HepG2 (cell line): ENCODE results near the gene UNC5B.

ENCODE experiments used
- CTCF ChIP-seq: sonication (generic); formaldehyde crosslinking; IDR thresholded peaks from 2 replicates; pipeline ENCODE4 v1.5.0; 2020; ENCODE audit warnings: mild to moderate bottlenecking, missing genetic modification reagents, moderate library complexity
- MAFG ChIP-seq: sonication (generic); formaldehyde crosslinking; IDR thresholded peaks from 2 replicates; pipeline ENCODE4 v1.5.1; 2020; ENCODE audit warnings: mild to moderate bottlenecking, missing genetic modification reagents
- MEIS1 ChIP-seq: sonication (generic); formaldehyde crosslinking; IDR thresholded peaks from 2 replicates; pipeline ENCODE4 v1.9.0; 2021; ENCODE audit warnings: mild to moderate bottlenecking, missing genetic modification reagents, moderate library complexity, borderline replicate concordance
- ZNF337 ChIP-seq: sonication (generic); formaldehyde crosslinking; IDR thresholded peaks from 2 replicates; pipeline ENCODE4 v1.5.1; 2020; ENCODE audit warnings: missing genetic modification reagents, low read depth, mild to moderate bottlenecking, borderline replicate concordance

- TF ChIP-seq ZNF337 (no peak), CTCF (no peak), MEIS1 (no peak), MAFG (CRISPR knock-in tag) (no peak)
These were observed 120.9 kb downstream of the UNC5B start for GRCh38 chr10:71333129-71333887.
